HFF-Myc (cell line): ENCODE results near the gene PGAP1.
"Not testable (repeated sequence)": the region's sequence is repeated elsewhere in the genome, so short reads cannot be mapped to it uniquely, and the experiment has no call there.

Experiments
- DNase-seq: peaks from one replicate; pipeline ENCODE4 v3.0.0-alpha.2; 2011; ENCODE audit warnings: low read depth; ENCODE audit errors: extremely low read depth
- H3K4me3 ChIP-seq: replicated peaks from 2 replicates; pipeline ENCODE4 v1.5.1; 2011; ENCODE audit warnings: low read depth, mild to moderate bottlenecking, control low read depth, low read length
- TF ChIP-seq, protein P1 (sequence below): IDR thresholded peaks from 2 replicates; pipeline ENCODE4 v1.5.1; 2012; ENCODE audit warnings: mild to moderate bottlenecking, low read depth, low read length, control low read depth; ENCODE audit errors: missing control alignments

Gene PGAP1

DNA sequence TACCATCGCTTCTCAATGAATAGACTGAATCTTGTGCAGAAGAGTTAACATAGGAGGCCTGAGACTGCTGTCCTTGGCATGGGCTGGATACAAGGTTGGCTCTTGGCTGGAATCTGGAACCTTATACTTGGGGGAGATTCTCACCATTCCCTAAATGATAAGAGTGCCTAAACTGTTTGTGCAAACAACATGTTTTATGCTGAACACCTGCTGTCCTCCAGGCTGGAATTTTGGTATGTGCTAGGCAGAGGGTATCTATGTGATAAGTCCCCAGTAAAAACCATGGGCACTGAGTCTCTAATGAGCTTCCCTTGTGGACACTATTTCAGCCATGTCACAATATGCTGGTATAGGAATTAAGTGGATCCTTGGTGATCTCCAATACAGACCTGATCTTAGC, 12.8 kb downstream of the PGAP1 start:
- H3K4me3 ChIP-seq = no peak overlapping the region
- DNase-seq = no peak
- TF ChIP-seq, protein P1, sequence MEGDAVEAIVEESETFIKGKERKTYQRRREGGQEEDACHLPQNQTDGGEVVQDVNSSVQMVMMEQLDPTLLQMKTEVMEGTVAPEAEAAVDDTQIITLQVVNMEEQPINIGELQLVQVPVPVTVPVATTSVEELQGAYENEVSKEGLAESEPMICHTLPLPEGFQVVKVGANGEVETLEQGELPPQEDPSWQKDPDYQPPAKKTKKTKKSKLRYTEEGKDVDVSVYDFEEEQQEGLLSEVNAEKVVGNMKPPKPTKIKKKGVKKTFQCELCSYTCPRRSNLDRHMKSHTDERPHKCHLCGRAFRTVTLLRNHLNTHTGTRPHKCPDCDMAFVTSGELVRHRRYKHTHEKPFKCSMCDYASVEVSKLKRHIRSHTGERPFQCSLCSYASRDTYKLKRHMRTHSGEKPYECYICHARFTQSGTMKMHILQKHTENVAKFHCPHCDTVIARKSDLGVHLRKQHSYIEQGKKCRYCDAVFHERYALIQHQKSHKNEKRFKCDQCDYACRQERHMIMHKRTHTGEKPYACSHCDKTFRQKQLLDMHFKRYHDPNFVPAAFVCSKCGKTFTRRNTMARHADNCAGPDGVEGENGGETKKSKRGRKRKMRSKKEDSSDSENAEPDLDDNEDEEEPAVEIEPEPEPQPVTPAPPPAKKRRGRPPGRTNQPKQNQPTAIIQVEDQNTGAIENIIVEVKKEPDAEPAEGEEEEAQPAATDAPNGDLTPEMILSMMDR = no peak

DNA sequence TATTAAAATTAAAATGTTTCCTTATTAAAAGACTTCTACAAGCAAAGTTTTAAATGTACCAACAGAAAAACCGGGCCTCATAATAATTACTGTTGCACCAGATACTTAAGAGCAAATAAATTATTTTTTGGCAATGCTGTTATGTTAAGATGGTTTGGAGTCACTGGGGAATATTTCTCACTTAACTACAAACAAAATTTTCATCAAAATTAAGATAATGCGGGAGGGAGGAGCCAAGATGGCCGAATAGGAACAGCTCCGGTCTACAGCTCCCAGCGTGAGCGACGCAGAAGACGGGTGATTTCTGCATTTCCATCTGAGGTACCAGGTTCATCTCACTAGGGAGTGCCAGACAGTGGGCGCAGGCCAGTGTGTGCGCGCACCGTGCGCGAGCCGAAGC, 21.1 kb downstream of the PGAP1 start:
- not testable (repeated sequence) for H3K4me3 ChIP-seq, DNase-seq

DNA sequence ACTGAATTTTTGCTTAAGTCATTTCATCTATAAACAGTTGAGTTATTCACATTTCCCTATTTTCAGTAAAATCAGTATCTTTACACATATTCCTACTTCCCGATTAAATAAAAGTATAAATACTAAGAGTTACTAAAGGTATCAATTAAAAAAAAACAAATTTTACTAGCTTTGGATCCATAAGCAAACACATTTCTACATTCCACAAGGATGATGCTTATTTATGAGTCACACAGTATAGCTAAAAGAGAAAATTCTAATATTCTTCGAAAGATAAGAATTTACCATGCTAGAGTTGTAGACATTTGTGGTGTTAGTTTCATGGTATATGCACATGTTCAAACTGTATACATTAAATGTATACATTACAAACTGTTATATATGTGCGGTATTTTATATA, 23.7 kb downstream of the PGAP1 start:
- no peak overlapping the region for H3K4me3 ChIP-seq
- TF ChIP-seq, protein P1 = no peak
- DNase-seq = no peak

DNA sequence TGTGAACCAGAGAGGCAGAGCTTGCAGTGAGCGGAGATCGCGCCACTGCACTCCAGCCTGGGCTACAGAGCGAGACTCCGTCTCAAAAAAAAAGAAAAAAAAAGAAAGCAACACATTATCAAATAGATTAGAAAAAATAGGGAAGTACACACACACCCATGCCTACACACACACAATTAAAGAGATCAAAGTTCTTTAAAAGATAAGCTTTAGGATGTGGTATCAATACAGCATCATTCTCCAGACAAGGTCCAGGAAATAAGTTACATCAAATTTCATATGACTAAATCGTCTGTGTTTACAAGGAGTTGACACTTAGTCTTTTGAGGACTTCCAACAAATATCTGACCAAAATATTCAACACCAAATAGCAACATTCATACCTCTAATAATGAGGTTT, 25.7 kb downstream of the PGAP1 start:
- DNase-seq = no peak
- H3K4me3 ChIP-seq = no peak overlapping the region
- TF ChIP-seq, protein P1 = no peak

DNA sequence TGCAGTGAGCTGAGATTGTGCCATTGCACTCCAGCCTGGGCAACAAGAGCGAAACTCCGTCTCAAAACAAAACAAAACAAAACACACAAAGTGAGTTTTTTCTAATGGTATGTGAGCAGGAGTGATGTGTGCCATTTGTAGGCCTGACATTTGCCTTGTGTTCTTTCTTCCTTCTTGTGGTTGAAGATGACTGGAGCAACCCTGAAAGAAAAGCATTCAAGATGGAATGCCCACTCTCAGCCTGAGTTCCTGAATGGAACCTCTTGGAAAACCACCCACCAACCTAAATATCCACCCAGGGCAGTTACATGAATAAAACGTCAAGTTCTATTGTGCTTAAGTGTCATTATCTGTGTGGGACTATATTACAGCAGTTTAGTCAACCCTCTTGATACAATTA, 26.5 kb downstream of the PGAP1 start:
- TF ChIP-seq, protein P1 = no peak
- H3K4me3 ChIP-seq = no peak overlapping the region
- DNase-seq = no peak

DNA sequence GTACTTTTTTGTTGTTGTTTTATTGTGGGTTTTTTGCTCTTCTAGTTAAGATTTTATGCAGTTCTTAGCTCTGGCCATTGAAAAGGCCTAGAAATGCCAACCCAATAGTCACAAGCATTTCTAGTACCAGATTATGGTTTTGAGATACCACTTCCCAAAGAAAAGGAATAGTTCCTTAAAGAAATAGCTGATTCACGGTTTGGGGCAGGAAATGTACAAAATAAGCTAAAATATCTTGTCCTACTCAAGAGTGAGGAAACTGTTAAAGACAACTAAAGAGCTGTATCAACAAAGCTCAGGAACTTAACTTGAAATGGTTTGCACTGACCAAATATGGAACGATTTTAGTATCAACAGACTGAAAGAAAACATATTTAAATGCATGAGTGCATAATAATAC, 35.4 kb downstream of the PGAP1 start:
- DNase-seq = no peak
- H3K4me3 ChIP-seq = no peak overlapping the region
- TF ChIP-seq, protein P1 = no peak

DNA sequence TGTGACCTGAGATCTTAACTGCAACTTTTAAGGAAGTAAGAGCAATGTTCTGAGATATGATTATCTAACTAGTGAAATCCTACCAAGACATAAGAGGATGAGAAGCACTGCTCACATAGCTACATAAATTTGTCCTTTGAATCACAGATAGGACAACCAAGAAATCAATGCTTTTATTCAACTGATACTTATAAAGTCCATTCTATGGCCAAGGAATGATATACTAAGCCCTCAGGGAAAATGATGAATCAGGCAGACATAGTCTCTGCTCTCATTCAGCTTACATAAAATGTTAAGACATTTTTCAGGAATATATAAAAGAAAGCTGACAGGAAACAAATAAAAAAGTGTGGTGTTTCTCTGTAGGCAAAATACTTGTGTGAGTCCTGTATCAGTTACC, 39.1 kb downstream of the PGAP1 start:
- DNase-seq = no peak
- TF ChIP-seq, protein P1 = no peak
- H3K4me3 ChIP-seq = no peak overlapping the region

DNA sequence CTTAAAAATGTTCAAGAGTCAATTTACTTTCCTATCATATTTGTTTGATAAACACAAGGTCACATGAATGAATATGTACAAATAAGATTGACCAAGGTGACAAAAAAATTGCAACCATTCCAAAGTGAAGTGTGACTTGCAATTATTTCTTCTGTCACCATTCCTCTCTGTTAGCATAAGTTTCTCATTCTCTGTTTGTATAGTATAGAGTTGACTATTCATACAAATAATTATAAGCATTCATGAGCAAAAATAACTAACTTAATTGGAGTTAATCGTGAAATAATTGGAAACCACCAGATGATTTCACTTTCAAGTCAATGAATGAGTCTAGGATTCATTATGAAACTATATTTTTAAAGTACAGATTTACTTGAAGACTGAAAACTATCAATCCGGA, 42.1 kb downstream of the PGAP1 start:
- TF ChIP-seq, protein P1 = no peak
- no peak overlapping the region for H3K4me3 ChIP-seq
- DNase-seq = no peak
